Liver (tissue), 9 donors: ENCODE results near the gene GNB5. TPM values are rescaled to one million over a fixed set of nuclear protein-coding genes. Genes with fewer than 3 reads are reported as not detected.

Experiments
- DNase-seq: peaks from one replicate; pipeline ENCODE4 v3.0.0-alpha.2; 2017; ENCODE audit warnings: low spot score
- H3K27ac ChIP-seq, 2 donors: one replicate each; pipeline ENCODE4 v1.7.0; 2013; ENCODE audit warnings: inconsistent platforms in 2 of 2, low read length in 2 of 2, control low read depth in 1 of 2, low read depth in 1 of 2, mild to moderate bottlenecking in 1 of 2
- H3K27me3 ChIP-seq, 4 donors: one replicate each; pipeline versions ENCODE4 v1.6.1 to v1.7.0; 2013; ENCODE audit warnings: low read length in 3 of 4, inconsistent platforms in 1 of 4, mild to moderate bottlenecking in 1 of 4, moderate library complexity in 1 of 4; ENCODE audit not compliant: control insufficient read depth in 4 of 4, insufficient read depth in 4 of 4
- H3K36me3 ChIP-seq, 4 donors: one replicate each; pipeline versions ENCODE4 v1.6.1 to v1.7.0; 2013; ENCODE audit warnings: low read length in 3 of 4, mild to moderate bottlenecking in 3 of 4, low read depth in 1 of 4, moderate library complexity in 1 of 4; ENCODE audit not compliant: control insufficient read depth in 4 of 4, insufficient read depth in 3 of 4
- H3K4me1 ChIP-seq, 4 donors: one replicate each; pipeline versions ENCODE4 v1.6.1 to v1.7.0; 2013; ENCODE audit warnings: low read length in 3 of 4, mild to moderate bottlenecking in 3 of 4, moderate library complexity in 1 of 4; ENCODE audit not compliant: control insufficient read depth in 4 of 4, insufficient read depth in 4 of 4
- H3K4me3 ChIP-seq, 3 donors: one replicate each; pipeline versions ENCODE4 v1.6.1 to v1.7.0; 2013; ENCODE audit warnings: low read length in 3 of 3, control low read depth in 1 of 3, low read depth in 1 of 3, mild to moderate bottlenecking in 1 of 3
- H3K9ac ChIP-seq, 2 donors: one replicate each; pipeline ENCODE4 v1.7.0; 2013; ENCODE audit warnings: low read length in 2 of 2, mild to moderate bottlenecking in 2 of 2, moderate library complexity in 2 of 2, control low read depth in 1 of 2, low read depth in 1 of 2
- H3K9me3 ChIP-seq, 4 donors: one replicate each; pipeline versions ENCODE4 v1.6.1 to v1.7.0; 2013; ENCODE audit warnings: low read length in 3 of 4; ENCODE audit not compliant: control insufficient read depth in 4 of 4
- FOXA1 ChIP-seq: IDR thresholded peaks from 2 replicates; pipeline ENCODE4 v1.6.1; 2016; ENCODE audit warnings: antibody characterized with exemption
- FOXA2 ChIP-seq: IDR thresholded peaks from 2 replicates; pipeline ENCODE4 v1.6.1; 2016; ENCODE audit warnings: antibody characterized with exemption
- HNF4G ChIP-seq: IDR thresholded peaks from 2 replicates; pipeline ENCODE4 v1.6.1; 2016; ENCODE audit warnings: antibody characterized with exemption
- JUND ChIP-seq, 2 donors: IDR thresholded peaks; 2 replicates each; pipeline ENCODE4 v1.6.1; 2016; ENCODE audit warnings: antibody characterized with exemption in 2 of 2
- RAD21 ChIP-seq, 2 donors: IDR thresholded peaks; 2 replicates each; pipeline ENCODE4 v1.6.1; 2016; ENCODE audit warnings: antibody characterized with exemption in 2 of 2, mild to moderate bottlenecking in 2 of 2
- SP1 ChIP-seq: IDR thresholded peaks from 2 replicates; pipeline ENCODE4 v1.6.1; 2018; ENCODE audit warnings: antibody characterized with exemption, mild to moderate bottlenecking
- YY1 ChIP-seq: IDR thresholded peaks from 2 replicates; pipeline ENCODE4 v1.6.1; 2016; ENCODE audit warnings: antibody characterized with exemption, mild to moderate bottlenecking
- WGBS: extraction: QIAGEN DNeasy Blood & Tissue Kit; methylation state at CpG from one replicate; pipeline ENCODE4 v1.1.7; 2013; 5-methylcytosine and 5-hydroxymethylcytosine counted together
- polyA plus RNA-seq, 2 donors: library from polyadenylated mRNA; stranded (reverse) in 1 of 2; unstranded in 1 of 2; fragments of 200-250 nt in 1 of 2; fragments of >200 nt in 1 of 2; fragmentation: Nextera tagmentation in 1 of 2; extraction: Ambion mirVana in 1 of 2; gene quantifications; one replicate each; pipeline versions ENCODE4 v1.2.1 to v1.2.3, GENCODE V29; 2013 to 2015
- total RNA-seq, 2 donors: library from RNA; depleted of rRNA; stranded (reverse); fragments of >200 nt; gene quantifications; one replicate each; pipeline ENCODE4 v1.2.3, GENCODE V29; 2014
- TF ChIP-seq, protein P1 (sequence below): fragments of 150-350 bp; IDR thresholded peaks from 2 replicates; pipeline ENCODE4 v1.5.1; 2017; ENCODE audit warnings: improper control_type of control experiment, low read depth, low read length; ENCODE audit not compliant: missing input control
- TF ChIP-seq, protein P2 (sequence below): IDR thresholded peaks from 2 replicates; pipeline ENCODE4 v1.6.1; 2016; ENCODE audit warnings: antibody characterized with exemption
- TF ChIP-seq, protein P3 (sequence below): IDR thresholded peaks from 2 replicates; pipeline ENCODE4 v1.6.1; 2016; ENCODE audit warnings: antibody characterized with exemption
- donor health status: healthy.
- donor health status: healthy.
- donor health status: healthy.
- donor health status: healthy.
- donor health status: healthy.

GNB5 gene
- total and polyA plus RNA-seq, 4 donors = 13.7 to 19.2 (median 15.7) TPM

DNA sequence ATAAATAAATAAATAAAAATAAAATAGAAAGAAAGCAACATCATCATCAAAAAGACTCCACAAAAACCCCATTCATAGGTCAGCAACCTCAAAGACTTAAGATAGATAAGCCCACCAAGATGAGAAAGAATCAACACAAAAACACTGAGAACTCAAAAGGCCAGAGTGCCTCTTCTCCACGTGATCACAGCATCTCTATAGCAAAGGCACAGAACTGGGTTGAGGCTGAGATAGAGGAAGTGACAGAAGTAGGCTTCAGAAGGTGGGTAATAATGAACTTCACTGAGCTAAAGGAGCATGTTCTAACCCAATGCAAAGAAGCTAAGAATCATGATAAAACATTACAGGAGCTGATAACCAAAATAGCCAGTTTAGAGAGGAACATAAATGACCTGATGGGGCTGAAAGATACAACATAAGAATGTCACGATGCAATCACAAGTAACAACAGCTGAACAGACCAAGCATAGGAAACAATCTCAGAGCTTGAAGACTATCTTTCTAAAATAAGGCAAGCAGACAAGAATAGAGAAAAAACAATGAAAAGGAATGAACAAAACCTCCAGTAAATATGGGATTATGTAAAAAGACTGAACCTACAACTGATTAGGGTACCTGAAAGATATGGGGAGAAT is 26.4 kb downstream of the GNB5 start:
- DNase-seq = no peak
- 90% methylated on average over 2 of the region's 2 CpGs for WGBS
- H3K4me3 ChIP-seq = no peak overlapping the region
- no peaks in the 10 kb centered on the region for H3K27me3 ChIP-seq
- H3K9ac ChIP-seq = no peak overlapping the region
- H3K9me3 ChIP-seq = no peaks in the 10 kb centered on the region
- H3K4me1 ChIP-seq = no peaks in the 10 kb centered on the region
- no peaks in the 10 kb centered on the region for H3K36me3 ChIP-seq
- H3K27ac ChIP-seq = no peak overlapping the region
- no peak for TF ChIP-seq YY1
- TF ChIP-seq, protein P1, sequence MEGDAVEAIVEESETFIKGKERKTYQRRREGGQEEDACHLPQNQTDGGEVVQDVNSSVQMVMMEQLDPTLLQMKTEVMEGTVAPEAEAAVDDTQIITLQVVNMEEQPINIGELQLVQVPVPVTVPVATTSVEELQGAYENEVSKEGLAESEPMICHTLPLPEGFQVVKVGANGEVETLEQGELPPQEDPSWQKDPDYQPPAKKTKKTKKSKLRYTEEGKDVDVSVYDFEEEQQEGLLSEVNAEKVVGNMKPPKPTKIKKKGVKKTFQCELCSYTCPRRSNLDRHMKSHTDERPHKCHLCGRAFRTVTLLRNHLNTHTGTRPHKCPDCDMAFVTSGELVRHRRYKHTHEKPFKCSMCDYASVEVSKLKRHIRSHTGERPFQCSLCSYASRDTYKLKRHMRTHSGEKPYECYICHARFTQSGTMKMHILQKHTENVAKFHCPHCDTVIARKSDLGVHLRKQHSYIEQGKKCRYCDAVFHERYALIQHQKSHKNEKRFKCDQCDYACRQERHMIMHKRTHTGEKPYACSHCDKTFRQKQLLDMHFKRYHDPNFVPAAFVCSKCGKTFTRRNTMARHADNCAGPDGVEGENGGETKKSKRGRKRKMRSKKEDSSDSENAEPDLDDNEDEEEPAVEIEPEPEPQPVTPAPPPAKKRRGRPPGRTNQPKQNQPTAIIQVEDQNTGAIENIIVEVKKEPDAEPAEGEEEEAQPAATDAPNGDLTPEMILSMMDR = no peak

DNA sequence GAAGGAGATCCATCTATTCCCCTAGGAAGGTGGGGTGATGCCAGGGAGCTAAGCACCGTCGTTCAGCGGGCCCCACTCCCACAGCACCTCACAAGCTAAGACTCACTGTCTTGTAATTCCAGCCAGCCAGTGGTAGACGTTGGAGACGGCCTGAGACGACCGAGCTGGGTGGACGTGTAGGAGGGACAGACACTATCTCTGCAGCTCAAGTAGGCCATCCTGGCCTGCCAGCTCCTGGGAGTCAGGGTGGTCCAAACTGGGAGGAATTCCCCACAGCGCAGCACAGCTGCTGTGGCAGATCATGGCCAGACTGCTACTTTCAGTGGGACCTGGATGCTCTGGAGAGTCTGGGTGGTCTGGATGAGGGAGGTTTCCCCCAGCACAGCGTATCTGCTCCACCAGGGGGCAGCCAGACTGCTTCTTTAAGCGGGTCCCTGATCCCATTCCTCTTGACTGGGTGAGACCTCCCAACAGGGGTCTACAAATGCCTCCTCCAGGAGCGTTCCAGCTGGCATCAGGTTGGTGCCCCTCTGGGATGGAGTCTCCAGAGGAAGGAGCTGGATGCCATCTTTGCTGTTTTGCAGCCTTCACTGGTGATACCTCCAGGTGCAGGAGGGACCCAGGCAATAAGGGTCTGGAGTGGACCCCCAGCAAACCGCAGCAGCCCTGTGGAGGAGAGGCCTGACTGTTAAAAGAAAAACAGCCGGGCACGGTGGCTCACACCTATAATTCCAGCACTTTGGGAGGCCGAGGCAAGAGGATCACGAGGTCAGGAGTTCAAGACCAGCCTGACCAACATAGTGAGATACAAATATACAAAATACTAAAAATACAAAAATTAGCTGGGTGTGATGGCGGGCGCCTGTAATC is 27.6 kb downstream of the GNB5 start:
- Histone ChIP-seq H3K27me3 (no peaks in the 10 kb centered on the region), H3K4me1 (no peaks in the 10 kb centered on the region), H3K9me3 (no peaks in the 10 kb centered on the region), H3K36me3 (no peaks in the 10 kb centered on the region), H3K9ac (no peak overlapping the region), H3K4me3 (no peak overlapping the region), H3K27ac (no peak overlapping the region)
- TF ChIP-seq FOXA2 (no peak), SP1 (no peak), RAD21 (IDR thresholded peaks at IDR 0.05) (no peak), HNF4G (no peak), JUND (IDR thresholded peaks at IDR 0.05) (no peak), FOXA1 (no peak)
- TF ChIP-seq, protein P2, sequence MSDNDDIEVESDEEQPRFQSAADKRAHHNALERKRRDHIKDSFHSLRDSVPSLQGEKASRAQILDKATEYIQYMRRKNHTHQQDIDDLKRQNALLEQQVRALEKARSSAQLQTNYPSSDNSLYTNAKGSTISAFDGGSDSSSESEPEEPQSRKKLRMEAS = no peak
- TF ChIP-seq, protein P1 = no peak
- TF ChIP-seq, protein P3, sequence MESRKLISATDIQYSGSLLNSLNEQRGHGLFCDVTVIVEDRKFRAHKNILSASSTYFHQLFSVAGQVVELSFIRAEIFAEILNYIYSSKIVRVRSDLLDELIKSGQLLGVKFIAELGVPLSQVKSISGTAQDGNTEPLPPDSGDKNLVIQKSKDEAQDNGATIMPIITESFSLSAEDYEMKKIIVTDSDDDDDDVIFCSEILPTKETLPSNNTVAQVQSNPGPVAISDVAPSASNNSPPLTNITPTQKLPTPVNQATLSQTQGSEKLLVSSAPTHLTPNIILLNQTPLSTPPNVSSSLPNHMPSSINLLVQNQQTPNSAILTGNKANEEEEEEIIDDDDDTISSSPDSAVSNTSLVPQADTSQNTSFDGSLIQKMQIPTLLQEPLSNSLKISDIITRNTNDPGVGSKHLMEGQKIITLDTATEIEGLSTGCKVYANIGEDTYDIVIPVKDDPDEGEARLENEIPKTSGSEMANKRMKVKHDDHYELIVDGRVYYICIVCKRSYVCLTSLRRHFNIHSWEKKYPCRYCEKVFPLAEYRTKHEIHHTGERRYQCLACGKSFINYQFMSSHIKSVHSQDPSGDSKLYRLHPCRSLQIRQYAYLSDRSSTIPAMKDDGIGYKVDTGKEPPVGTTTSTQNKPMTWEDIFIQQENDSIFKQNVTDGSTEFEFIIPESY = no peak
- WGBS = 93% methylated on average over 19 of the region's 19 CpGs
- no peak for DNase-seq
